ACHN (cell line): ENCODE data around the gene PITPNC1.
"Not testable (repeated sequence)": the region's sequence is repeated elsewhere in the genome, so short reads cannot be mapped to it uniquely, and the experiment has no call there.

Experiments
- DNase-seq: peaks from one replicate; pipeline ENCODE4 v3.0.0-alpha.2; 2015
- in situ Hi-C: cut with HindIII; loops from 2 replicates; pipeline ENCODE4 v1.10.0; 2017; ENCODE audit warnings: low sequenced_read_pairs, low pct_ligation_motif_present, low pct_unique_long_range_greater_than_20kb

PITPNC1 gene

GRCh38 chr17:67574658-67575293 is 197.7 kb downstream of the PITPNC1 start:
- no peak for DNase-seq

GRCh38 chr17:67575325-67575724 is 198.2 kb downstream of the PITPNC1 start:
- in situ Hi-C loops, result no loop called here
- DNase-seq, result no peak

More at GRCh38 chr17:67574658-67575293, 197.7 kb downstream of the PITPNC1 start:
- in situ Hi-C loops, result no loop called here

- DNase-seq, result no peak
- in situ Hi-C loops, result no loop called here
Measured at GRCh38 chr17:67576471-67577115, 199.5 kb downstream of the PITPNC1 start.

- no peak for DNase-seq
- in situ Hi-C loops, result no loop called here
Measured at GRCh38 chr17:67577429-67578141, 200.5 kb downstream of the PITPNC1 start.

- in situ Hi-C loops, result no loop called here
- DNase-seq, result no peak
Measured at GRCh38 chr17:67578142-67578457, 201.0 kb downstream of the PITPNC1 start.

- DNase-seq, result not testable (repeated sequence)
Measured at GRCh38 chr17:67578679-67579405, 201.8 kb downstream of the PITPNC1 start.

GRCh38 chr17:67582673-67583081 is 205.6 kb downstream of the PITPNC1 start:
- in situ Hi-C loops, result no loop called here
- DNase-seq, result no peak

More at GRCh38 chr17:67578679-67579405, 201.8 kb downstream of the PITPNC1 start:
- in situ Hi-C loops, result not testable (repeated sequence)

GRCh38 chr17:67585077-67585602 is 208.1 kb downstream of the PITPNC1 start:
- in situ Hi-C loops, result no loop called here

GRCh38 chr17:67588326-67588725 is 211.2 kb downstream of the PITPNC1 start:
- DNase-seq, result no peak
- in situ Hi-C loops, result no loop called here

More at GRCh38 chr17:67585077-67585602, 208.1 kb downstream of the PITPNC1 start:
- no peak for DNase-seq

- in situ Hi-C loops, result no loop called here
- DNase-seq, result peak; percentile 8
Measured at GRCh38 chr17:67594115-67594880, 217.2 kb downstream of the PITPNC1 start.

GRCh38 chr17:67600408-67600807 is 223.3 kb downstream of the PITPNC1 start:
- in situ Hi-C loops, result no loop called here
- DNase-seq, result no peak

GRCh38 chr17:67601897-67602296 is 224.8 kb downstream of the PITPNC1 start:
- in situ Hi-C loops, result no loop called here
- no peak for DNase-seq

- DNase-seq, result no peak
- in situ Hi-C loops, result no loop called here
Measured at GRCh38 chr17:67602444-67602843, 225.4 kb downstream of the PITPNC1 start.

GRCh38 chr17:67602974-67603373 is 225.9 kb downstream of the PITPNC1 start:
- in situ Hi-C loops, result no loop called here
- DNase-seq, result peak; percentile 45

- no peak for DNase-seq
- in situ Hi-C loops, result no loop called here
Measured at GRCh38 chr17:67605256-67605912, 228.3 kb downstream of the PITPNC1 start.

- in situ Hi-C loops, result no loop called here
Measured at GRCh38 chr17:67606471-67606870, 229.4 kb downstream of the PITPNC1 start.

GRCh38 chr17:67606896-67607604 is 230.0 kb downstream of the PITPNC1 start:
- in situ Hi-C loops, result no loop called here
- DNase-seq, result no peak

More at GRCh38 chr17:67606471-67606870, 229.4 kb downstream of the PITPNC1 start:
- DNase-seq, result no peak
